ENCODE measurements around the gene ELL2. TPM values are rescaled to one million over a fixed set of nuclear protein-coding genes. Genes with fewer than 3 reads are reported as not detected.

Gene ELL2
- total RNA-seq, 1 experiment from 2014 or later, result 27.5 TPM

GRCh38 chr5:95917207-95917606, 44.4 kb downstream of the ELL2 start:
- no peaks in the 10 kb centered on the region for H4K20me1 ChIP-seq (ENCODE audit: control insufficient read depth, insufficient read depth, insufficient read length)
- H2AFZ ChIP-seq (ENCODE audit: low read length), result no peak overlapping the region
- Mint-ChIP-seq H3K4me1 (peaks cover 19 to 20% of the 10 kb centered on the region in 2 experiments), H3K9me3 (no peaks in the 10 kb centered on the region), H3K4me3 (no peak overlapping the region), H3K27ac (no peak overlapping the region; a peak in 1 of 7 replicates), H3K36me3 (ENCODE audit: insufficient read depth in 1 of 3, low read depth in 3 of 3) (peaks cover 0 to 3% (median 0%) of the 10 kb centered on the region in 3 experiments; a peak in 1 of 7 replicates), H3K27me3 (ENCODE audit: low read depth) (no peaks in the 10 kb centered on the region)
- H3K4me1 ChIP-seq (ENCODE audit: insufficient read depth, low read length), result no peaks in the 10 kb centered on the region; the same call in 1 of the 2 replicates
- no peaks in the 10 kb centered on the region for H3K27me3 ChIP-seq (ENCODE audit: insufficient read depth, low read length)
- no peak overlapping the region for H3K4me2 ChIP-seq (ENCODE audit: insufficient read depth, insufficient read length, low read length)
- no peak overlapping the region for H4K91ac ChIP-seq (ENCODE audit: insufficient read length, low read depth, low read length)
- H3K14ac ChIP-seq (ENCODE audit: insufficient read depth, low read length), result no peak overlapping the region
- no peak overlapping the region for H4K5ac ChIP-seq (ENCODE audit: insufficient read length, low read depth, low read length)
- no peak overlapping the region for H3K18ac ChIP-seq (ENCODE audit: insufficient read length, low read depth, low read length)
- H3K9ac ChIP-seq (ENCODE audit: extremely low read depth, insufficient read length, low read length), result no peak overlapping the region
- no peak overlapping the region for H2BK120ac ChIP-seq (ENCODE audit: low read depth, low read length, poor library complexity, severe bottlenecking)
- no peak overlapping the region for H2BK15ac ChIP-seq (ENCODE audit: low read depth, low read length)
- no peaks in the 10 kb centered on the region for H3K79me2 ChIP-seq (ENCODE audit: insufficient read depth, low read length)
- no peak overlapping the region for H3K56ac ChIP-seq (ENCODE audit: insufficient read length, low read depth, low read length)
- H3K27ac ChIP-seq (ENCODE audit: insufficient read length, low read depth, low read length), result no peak overlapping the region
- no peak overlapping the region for H3K4ac ChIP-seq (ENCODE audit: low read depth, low read length)
- no peaks in the 10 kb centered on the region for H3K23me2 ChIP-seq (ENCODE audit: insufficient read length, low read depth, low read length, poor library complexity, severe bottlenecking)
- H4K8ac ChIP-seq (replicated peaks; ENCODE audit: insufficient read length, low read depth, low read length), result no peak overlapping the region
- H2BK12ac ChIP-seq (ENCODE audit: insufficient read length, low read depth, low read length), result no peak overlapping the region
- no peak overlapping the region for H2AK5ac ChIP-seq (ENCODE audit: insufficient read length, low read length)
- DNase-seq, result no peak
- TF ChIP-seq CTCF (conservative IDR thresholded peaks at IDR 0.05), result no peak
- no peaks in the 10 kb centered on the region for H3K79me1 ChIP-seq (ENCODE audit: insufficient read depth, low read depth, low read length, poor library complexity, severe bottlenecking)
- H2BK20ac ChIP-seq (ENCODE audit: low read depth, low read length, poor library complexity, severe bottlenecking), result no peak overlapping the region
- no peak overlapping the region for H2BK5ac ChIP-seq (ENCODE audit: insufficient read length, low read length)
- no peak overlapping the region for H3K23ac ChIP-seq (ENCODE audit: insufficient read length, low read depth, low read length)
- H3T11ph ChIP-seq (ENCODE audit: low read length), result no peak overlapping the region
- H3K9me3 ChIP-seq (ENCODE audit: control insufficient read depth, low read depth, low read length), result no peaks in the 10 kb centered on the region
